ENCODE results near the gene ERCC6L. TPM values are rescaled to one million over a fixed set of nuclear protein-coding genes. Genes with fewer than 3 reads are reported as not detected.

The ERCC6L gene
- total and polyA plus RNA-seq, 10 of the 15 experiments (the other 5 are each of a cell fraction or from before 2014, with no cell fraction given): 4.7 to 13.1 (median 7.7) TPM

- CTCF ChIA-PET: no interaction called here
- no peak overlapping the region for H3K4me2 ChIP-seq (ENCODE audit: control insufficient read depth, insufficient read depth)
- no peak for TF ChIP-seq PRDM15 (CRISPR knock-in tag; IDR thresholded peaks at IDR 0.05)
- TF ChIP-seq SMARCA5 (IDR thresholded peaks at IDR 0.05): no peak
- no peak for TF ChIP-seq EP300 (IDR thresholded peaks at IDR 0.05; ENCODE audit: borderline replicate concordance in 1 of 2, control insufficient read depth in 1 of 2, low read depth in 2 of 2, low read length in 2 of 2)
- TF ChIP-seq BRCA1 (IDR thresholded peaks at IDR 0.05; ENCODE audit: low read depth, low read length): no peak
- TF ChIP-seq RAD21 (IDR thresholded peaks at IDR 0.05; ENCODE audit: insufficient read depth, low read depth, low read length): no peak
- TF ChIP-seq, protein P1, sequence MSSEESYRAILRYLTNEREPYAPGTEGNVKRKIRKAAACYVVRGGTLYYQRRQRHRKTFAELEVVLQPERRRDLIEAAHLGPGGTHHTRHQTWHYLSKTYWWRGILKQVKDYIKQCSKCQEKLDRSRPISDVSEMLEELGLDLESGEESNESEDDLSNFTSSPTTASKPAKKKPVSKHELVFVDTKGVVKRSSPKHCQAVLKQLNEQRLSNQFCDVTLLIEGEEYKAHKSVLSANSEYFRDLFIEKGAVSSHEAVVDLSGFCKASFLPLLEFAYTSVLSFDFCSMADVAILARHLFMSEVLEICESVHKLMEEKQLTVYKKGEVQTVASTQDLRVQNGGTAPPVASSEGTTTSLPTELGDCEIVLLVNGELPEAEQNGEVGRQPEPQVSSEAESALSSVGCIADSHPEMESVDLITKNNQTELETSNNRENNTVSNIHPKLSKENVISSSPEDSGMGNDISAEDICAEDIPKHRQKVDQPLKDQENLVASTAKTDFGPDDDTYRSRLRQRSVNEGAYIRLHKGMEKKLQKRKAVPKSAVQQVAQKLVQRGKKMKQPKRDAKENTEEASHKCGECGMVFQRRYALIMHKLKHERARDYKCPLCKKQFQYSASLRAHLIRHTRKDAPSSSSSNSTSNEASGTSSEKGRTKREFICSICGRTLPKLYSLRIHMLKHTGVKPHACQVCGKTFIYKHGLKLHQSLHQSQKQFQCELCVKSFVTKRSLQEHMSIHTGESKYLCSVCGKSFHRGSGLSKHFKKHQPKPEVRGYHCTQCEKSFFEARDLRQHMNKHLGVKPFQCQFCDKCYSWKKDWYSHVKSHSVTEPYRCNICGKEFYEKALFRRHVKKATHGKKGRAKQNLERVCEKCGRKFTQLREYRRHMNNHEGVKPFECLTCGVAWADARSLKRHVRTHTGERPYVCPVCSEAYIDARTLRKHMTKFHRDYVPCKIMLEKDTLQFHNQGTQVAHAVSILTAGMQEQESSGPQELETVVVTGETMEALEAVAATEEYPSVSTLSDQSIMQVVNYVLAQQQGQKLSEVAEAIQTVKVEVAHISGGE (CRISPR knock-in tag; IDR thresholded peaks at IDR 0.05): no peak
- TF ChIP-seq SRF (IDR thresholded peaks at IDR 0.05; ENCODE audit: low read depth in 2 of 2, low read length in 2 of 2): no peak
- no peak for TF ChIP-seq ATF7 (IDR thresholded peaks at IDR 0.05; ENCODE audit: low read depth)
- no TSS peak for BruUV-seq (replicated peaks)
- H3K9me3 ChIP-seq (replicated peaks; ENCODE audit: control insufficient read depth, insufficient read depth, low read length): no peaks in the 10 kb centered on the region
- H3K79me2 ChIP-seq (ENCODE audit: control insufficient read depth, insufficient read depth, low read length): no peaks in the 10 kb centered on the region
- WGBS (ENCODE audit: insufficient coverage, insufficient replicate concordance, low lambda C conversion rate, missing lambda C conversion rate): 53% methylated on average over 1 of the region's 1 CpG
- in situ Hi-C loops (cut with MboI): no loop called here
- POLR2A ChIA-PET: no interaction called here
- RAD21 ChIA-PET (ENCODE audit: unreplicated experiment): no interaction called here
- no peaks in the 10 kb centered on the region for H3K36me3 ChIP-seq (ENCODE audit: control insufficient read depth in 2 of 2, insufficient read depth in 2 of 2, low read length in 1 of 2)
- SMC1A ChIA-PET (ENCODE audit: uncharacterized antibody, unreplicated experiment): interaction anchor here (1.4 kb wide), 1 partner anchor 10 kb away, joined by 3 read pairs; no protein-coding TSS in a partner anchor
- H3K9ac ChIP-seq (ENCODE audit: control insufficient read depth, insufficient read depth, low read length): no peak overlapping the region
- H2AFZ ChIP-seq (ENCODE audit: control insufficient read depth, low read depth, low read length): no peak overlapping the region
- ATAC-seq: no peak
- H3K27me3 ChIP-seq (replicated peaks in 1 of 2; ENCODE audit: control insufficient read depth in 2 of 2, insufficient read depth in 2 of 2, low read length in 1 of 2): no peaks in the 10 kb centered on the region
- no peaks in the 10 kb centered on the region for H3K4me1 ChIP-seq (ENCODE audit: control insufficient read depth, insufficient read depth, low read length)
- DNase-seq (ENCODE audit: low read depth, low spot score): no peak
- intact Hi-C loops (cut with micrococcal nuclease; ENCODE audit: unreplicated experiment): no loop called here
- no peak overlapping the region for H3K4me3 ChIP-seq
- H3K27ac ChIP-seq (ENCODE audit: control insufficient read depth, insufficient read depth): no peak overlapping the region
- no peaks in the 10 kb centered on the region; the same call in 1 of the 2 replicates for H4K20me1 ChIP-seq (ENCODE audit: control insufficient read depth, insufficient read depth)
- no peak for FAIRE-seq
These were observed 21.9 kb downstream of the ERCC6L start for GRCh38 chrX:72216973-72217372.
